ENCODE results near the gene PARD3. TPM values are rescaled to one million over a fixed set of nuclear protein-coding genes. Genes with fewer than 3 reads are reported as not detected.

PARD3 gene
- total RNA-seq, 1 experiment from 2014 or later, result 57.4 TPM

- CTCF ChIA-PET, result interaction anchor here (0.6 kb wide), 1 partner anchor 18 kb away, joined by 3 read pairs; no protein-coding TSS in a partner anchor
- H3K27me3 ChIP-seq (ENCODE audit: insufficient read depth, low read depth), result no peaks in the 10 kb centered on the region
- no peaks in the 10 kb centered on the region for H4K20me1 ChIP-seq (ENCODE audit: insufficient read depth)
- BruUV-seq (replicated peaks), result no TSS peak
- H3K79me2 ChIP-seq (ENCODE audit: low read depth), result no peaks in the 10 kb centered on the region
- H3K27ac ChIP-seq, result no peak overlapping the region
- intact Hi-C loops (cut with micrococcal nuclease; ENCODE audit: unreplicated experiment), result no loop called here
- POLR2A ChIA-PET (ENCODE audit: unreplicated experiment), result no interaction called here
- no peak overlapping the region for H2AFZ ChIP-seq
- TF ChIP-seq CTCF (conservative IDR thresholded peaks at IDR 0.05) (no peak), EZH2 (IDR thresholded peaks at IDR 0.05; ENCODE audit: low read depth) (no peak)
- no peaks in the 10 kb centered on the region for H3K4me1 ChIP-seq (replicated peaks; ENCODE audit: insufficient read depth)
- no peaks in the 10 kb centered on the region for H3K9me3 ChIP-seq (ENCODE audit: insufficient read depth, low read depth)
- no peak overlapping the region for H3K4me3 ChIP-seq
- DNase-seq, result no peak
- no peaks in the 10 kb centered on the region for H3F3A ChIP-seq (ENCODE audit: insufficient read depth, low read depth)
- H3K9me2 ChIP-seq (ENCODE audit: insufficient read depth), result no peaks in the 10 kb centered on the region
- H3K36me3 ChIP-seq (ENCODE audit: low read depth), result no peaks in the 10 kb centered on the region
- H3K4me2 ChIP-seq, result no peak overlapping the region
These were observed 658.2 kb downstream of the PARD3 start for GRCh38 chr10:34156781-34157425.

- CTCF ChIA-PET, result no interaction called here
- no peak overlapping the region for H3K27ac ChIP-seq
- H2AFZ ChIP-seq, result no peak overlapping the region
- H3K27me3 ChIP-seq (ENCODE audit: insufficient read depth, low read depth), result no peaks in the 10 kb centered on the region
- H3F3A ChIP-seq (ENCODE audit: insufficient read depth, low read depth), result no peaks in the 10 kb centered on the region
- no peaks in the 10 kb centered on the region for H3K4me1 ChIP-seq (replicated peaks; ENCODE audit: insufficient read depth)
- POLR2A ChIA-PET (ENCODE audit: unreplicated experiment), result no interaction called here
- no peaks in the 10 kb centered on the region for H3K9me3 ChIP-seq (ENCODE audit: insufficient read depth, low read depth)
- no peak overlapping the region for H3K4me3 ChIP-seq
- BruUV-seq (replicated peaks), result no TSS peak
- H3K9me2 ChIP-seq (ENCODE audit: insufficient read depth), result no peaks in the 10 kb centered on the region
- intact Hi-C loops (cut with micrococcal nuclease; ENCODE audit: unreplicated experiment), result no loop called here
- no peak overlapping the region for H3K4me2 ChIP-seq
- no peak for TF ChIP-seq EZH2 (IDR thresholded peaks at IDR 0.05; ENCODE audit: low read depth)
- H3K79me2 ChIP-seq (ENCODE audit: low read depth), result no peaks in the 10 kb centered on the region
- no peak for DNase-seq
- H4K20me1 ChIP-seq (ENCODE audit: insufficient read depth), result no peaks in the 10 kb centered on the region
- no peaks in the 10 kb centered on the region for H3K36me3 ChIP-seq (ENCODE audit: low read depth)
These were observed 659.3 kb downstream of the PARD3 start for GRCh38 chr10:34155812-34156211.

- no TSS peak for BruUV-seq (replicated peaks)
- Histone ChIP-seq H3K9me3 (ENCODE audit: insufficient read depth, low read depth) (no peaks in the 10 kb centered on the region), H3K27me3 (ENCODE audit: insufficient read depth, low read depth) (no peaks in the 10 kb centered on the region), H4K20me1 (ENCODE audit: insufficient read depth) (no peaks in the 10 kb centered on the region), H3K36me3 (ENCODE audit: low read depth) (no peaks in the 10 kb centered on the region), H3K9me2 (ENCODE audit: insufficient read depth) (no peaks in the 10 kb centered on the region), H3F3A (ENCODE audit: insufficient read depth, low read depth) (no peaks in the 10 kb centered on the region), H2AFZ (no peak overlapping the region), H3K4me1 (replicated peaks; ENCODE audit: insufficient read depth) (no peaks in the 10 kb centered on the region), H3K79me2 (ENCODE audit: low read depth) (no peaks in the 10 kb centered on the region), H3K27ac (no peak overlapping the region), H3K4me2 (no peak overlapping the region), H3K4me3 (no peak overlapping the region)
- DNase-seq, result no peak
- POLR2A ChIA-PET (ENCODE audit: unreplicated experiment), result no interaction called here
- CTCF ChIA-PET, result no interaction called here
- TF ChIP-seq EZH2 (IDR thresholded peaks at IDR 0.05; ENCODE audit: low read depth), result no peak
- no peak for TF ChIP-seq CTCF (conservative IDR thresholded peaks at IDR 0.05)
- intact Hi-C loops (cut with micrococcal nuclease; ENCODE audit: unreplicated experiment), result no loop called here
These were observed 660.7 kb downstream of the PARD3 start for GRCh38 chr10:34154383-34154900.
